ENCODE results near the gene ARHGEF40.

- TF ChIP-seq, protein P1, sequence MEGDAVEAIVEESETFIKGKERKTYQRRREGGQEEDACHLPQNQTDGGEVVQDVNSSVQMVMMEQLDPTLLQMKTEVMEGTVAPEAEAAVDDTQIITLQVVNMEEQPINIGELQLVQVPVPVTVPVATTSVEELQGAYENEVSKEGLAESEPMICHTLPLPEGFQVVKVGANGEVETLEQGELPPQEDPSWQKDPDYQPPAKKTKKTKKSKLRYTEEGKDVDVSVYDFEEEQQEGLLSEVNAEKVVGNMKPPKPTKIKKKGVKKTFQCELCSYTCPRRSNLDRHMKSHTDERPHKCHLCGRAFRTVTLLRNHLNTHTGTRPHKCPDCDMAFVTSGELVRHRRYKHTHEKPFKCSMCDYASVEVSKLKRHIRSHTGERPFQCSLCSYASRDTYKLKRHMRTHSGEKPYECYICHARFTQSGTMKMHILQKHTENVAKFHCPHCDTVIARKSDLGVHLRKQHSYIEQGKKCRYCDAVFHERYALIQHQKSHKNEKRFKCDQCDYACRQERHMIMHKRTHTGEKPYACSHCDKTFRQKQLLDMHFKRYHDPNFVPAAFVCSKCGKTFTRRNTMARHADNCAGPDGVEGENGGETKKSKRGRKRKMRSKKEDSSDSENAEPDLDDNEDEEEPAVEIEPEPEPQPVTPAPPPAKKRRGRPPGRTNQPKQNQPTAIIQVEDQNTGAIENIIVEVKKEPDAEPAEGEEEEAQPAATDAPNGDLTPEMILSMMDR (IDR thresholded peaks at IDR 0.05) = no peak
- no peak for TF ChIP-seq POLR2A (IDR thresholded peaks at IDR 0.05)
- TF ChIP-seq EP300 (IDR thresholded peaks at IDR 0.05) = no peak
- no peak for TF ChIP-seq POLR2AphosphoS5 (IDR thresholded peaks at IDR 0.05)
These were observed 20.8 kb upstream of the ARHGEF40 start for GRCh38 chr14:21049271-21049673.
